ENCODE measurements around the gene WWOX. TPM values are rescaled to one million over a fixed set of nuclear protein-coding genes. Genes with fewer than 3 reads are reported as not detected.

The WWOX gene
- total and polyA plus RNA-seq, 2 of the 4 experiments (the other 2 are of a cell fraction) = 2.7 to 5.4 TPM

DNA sequence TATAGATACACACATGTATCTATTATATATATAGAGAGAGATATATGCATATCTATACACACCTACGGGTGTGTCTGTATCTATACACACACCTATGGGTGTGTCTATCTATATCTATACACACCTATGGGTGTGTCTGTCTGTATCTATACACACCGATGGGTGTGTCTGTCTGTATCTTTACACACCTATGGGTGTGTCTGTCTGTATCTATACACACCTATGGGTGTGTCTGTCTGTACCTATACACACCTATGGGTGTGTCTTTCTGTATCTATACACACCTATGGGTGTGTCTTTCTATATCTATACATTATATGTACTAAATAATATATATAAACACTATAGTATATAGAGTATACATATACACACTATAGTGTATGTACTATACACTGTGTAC lies 762.6 kb downstream of the WWOX start:
- no peak overlapping the region for H4K8ac ChIP-seq (ENCODE audit: low read depth in 2 of 2, low read length in 2 of 2)
- H3K14ac ChIP-seq (replicated peaks; ENCODE audit: low read depth, low read length) = no peak overlapping the region
- H2AK5ac ChIP-seq (ENCODE audit: low read depth, low read length) = no peak overlapping the region
- peaks cover 19% of the 10 kb centered on the region for H3K9me3 ChIP-seq (ENCODE audit: control insufficient read depth, insufficient read depth, low read length)
- H3K79me1 ChIP-seq (ENCODE audit: low read depth in 1 of 2, low read length in 2 of 2) = no peaks in the 10 kb centered on the region
- dilution Hi-C loops (cut with HindIII; ENCODE audit: low sequenced_read_pairs, unreplicated experiment) (no loop called here), intact Hi-C loops (cut with micrococcal nuclease) (no loop called here), in situ Hi-C loops (cut with MboI; ENCODE audit: low sequenced_read_pairs) (no loop called here)
- ATAC-seq (ENCODE audit: low read depth) (no peak), DNase-seq (no peak)
- no TSS peak for BruUV-seq (replicated peaks)
- ChIA-PET CTCF (no interaction called here), POLR2A (ENCODE audit: unreplicated experiment) (no interaction called here)
- WGBS, 2 experiments (ENCODE audit: extremely low coverage in 2 of 2, insufficient read length in 1 of 2) = no CpG with 5 or more reads among the region's 2 CpGs
- no peak overlapping the region for H2BK120ac ChIP-seq (ENCODE audit: low read depth, low read length)
- no peak overlapping the region for H3K27ac ChIP-seq (ENCODE audit: insufficient read depth, low read length)
- no peak overlapping the region for H3K4ac ChIP-seq (ENCODE audit: low read depth, low read length)
- H3K4me3 ChIP-seq (ENCODE audit: insufficient read depth, low read depth, low read length) = no peak overlapping the region
- H3K4me1 ChIP-seq (ENCODE audit: control insufficient read depth, insufficient read depth, low read length) = no peaks in the 10 kb centered on the region
- no peak overlapping the region for H3K23ac ChIP-seq (ENCODE audit: low read depth, low read length)
- no peak overlapping the region for H3K9ac ChIP-seq (ENCODE audit: low read depth, low read length)
- no peak overlapping the region for H2AFZ ChIP-seq (replicated peaks; ENCODE audit: low read length, poor library complexity)
- no peak overlapping the region for H2BK15ac ChIP-seq (ENCODE audit: low read depth, low read length)
- H2AK9ac ChIP-seq (replicated peaks; ENCODE audit: low read depth, low read length, poor library complexity) = no peak overlapping the region
- H4K20me1 ChIP-seq (ENCODE audit: insufficient read depth, low read length) = no peaks in the 10 kb centered on the region
- H3K27me3 ChIP-seq (ENCODE audit: control insufficient read depth, insufficient read depth, low read length) = no peaks in the 10 kb centered on the region
- no peak overlapping the region for H4K91ac ChIP-seq (ENCODE audit: insufficient read depth, low read depth, low read length)
- H3K18ac ChIP-seq (ENCODE audit: low read depth, low read length) = no peak overlapping the region
- TF ChIP-seq NFE2L2 (IDR thresholded peaks at IDR 0.05; ENCODE audit: low read depth, low read length) = no peak
- TF ChIP-seq FOS (IDR thresholded peaks at IDR 0.05; ENCODE audit: low read depth, low read length) = no peak
- TF ChIP-seq MAFK (IDR thresholded peaks at IDR 0.05; ENCODE audit: low read depth, low read length) = no peak
- TF ChIP-seq RAD21 (IDR thresholded peaks at IDR 0.05; ENCODE audit: low read length) = no peak
- no peak for TF ChIP-seq ELK1 (IDR thresholded peaks at IDR 0.05; ENCODE audit: borderline replicate concordance, low read depth, low read length)
- TF ChIP-seq, protein P1, sequence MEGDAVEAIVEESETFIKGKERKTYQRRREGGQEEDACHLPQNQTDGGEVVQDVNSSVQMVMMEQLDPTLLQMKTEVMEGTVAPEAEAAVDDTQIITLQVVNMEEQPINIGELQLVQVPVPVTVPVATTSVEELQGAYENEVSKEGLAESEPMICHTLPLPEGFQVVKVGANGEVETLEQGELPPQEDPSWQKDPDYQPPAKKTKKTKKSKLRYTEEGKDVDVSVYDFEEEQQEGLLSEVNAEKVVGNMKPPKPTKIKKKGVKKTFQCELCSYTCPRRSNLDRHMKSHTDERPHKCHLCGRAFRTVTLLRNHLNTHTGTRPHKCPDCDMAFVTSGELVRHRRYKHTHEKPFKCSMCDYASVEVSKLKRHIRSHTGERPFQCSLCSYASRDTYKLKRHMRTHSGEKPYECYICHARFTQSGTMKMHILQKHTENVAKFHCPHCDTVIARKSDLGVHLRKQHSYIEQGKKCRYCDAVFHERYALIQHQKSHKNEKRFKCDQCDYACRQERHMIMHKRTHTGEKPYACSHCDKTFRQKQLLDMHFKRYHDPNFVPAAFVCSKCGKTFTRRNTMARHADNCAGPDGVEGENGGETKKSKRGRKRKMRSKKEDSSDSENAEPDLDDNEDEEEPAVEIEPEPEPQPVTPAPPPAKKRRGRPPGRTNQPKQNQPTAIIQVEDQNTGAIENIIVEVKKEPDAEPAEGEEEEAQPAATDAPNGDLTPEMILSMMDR (conservative IDR thresholded peaks at IDR 0.05; ENCODE audit: low read depth, low read length) = no peak
- no peak for TF ChIP-seq CEBPB (IDR thresholded peaks at IDR 0.05; ENCODE audit: low read depth, low read length)
- no peak overlapping the region for H4K5ac ChIP-seq (ENCODE audit: low read depth, low read length)
- no peaks in the 10 kb centered on the region for H3K36me3 ChIP-seq (ENCODE audit: control insufficient read depth, insufficient read depth, low read length)
- no peak overlapping the region for H3K56ac ChIP-seq (ENCODE audit: extremely low read depth, insufficient read depth, low read length)
- no peak overlapping the region for H3K4me2 ChIP-seq (ENCODE audit: low read depth, low read length)
- H3K9me1 ChIP-seq (ENCODE audit: insufficient read depth, low read length) = no peaks in the 10 kb centered on the region
- H2BK5ac ChIP-seq (ENCODE audit: low read depth, low read length, poor library complexity, severe bottlenecking) = no peak overlapping the region
- H2BK20ac ChIP-seq (ENCODE audit: low read depth, low read length) = no peak overlapping the region
